Fibroblast of villous mesenchyme (primary cell): Measurements from ENCODE around the gene C1orf74. TPM values are rescaled to one million over a fixed set of nuclear protein-coding genes. Genes with fewer than 3 reads are reported as not detected.

Source experiments
- total RNA-seq: library from RNA; depleted of rRNA; stranded (reverse); fragments of >200 nt; gene quantifications from 2 replicates; pipeline ENCODE4 v1.2.3, GENCODE V29; 2012

C1orf74 gene
- total RNA-seq, 1 donor = 3.0 TPM

Other genes starting within 250 kb of the C1orf74 start
- 2.6 and 9.1 TPM in 2 replicates for gene CAMK1G, start 200.8 kb downstream of the C1orf74 start, total RNA-seq
- 3.9 and 14.2 TPM in 2 replicates for gene LAMB3, start 132.1 kb downstream of the C1orf74 start, total RNA-seq
- 4.8 and 52.2 TPM in 2 replicates for gene G0S2, start 109.1 kb downstream of the C1orf74 start, total RNA-seq
- gene HSD11B1, start 79.7 kb downstream of the C1orf74 start, total RNA-seq = 1.9 and 21.6 TPM in 2 replicates
- not detected in 2 replicates for gene TRAF3IP3, start 28.5 kb downstream of the C1orf74 start, total RNA-seq
- gene IRF6, start 21.6 kb upstream of the C1orf74 start, total RNA-seq = under 0.01 and 0.32 TPM in 2 replicates
- gene UTP25, start 43.4 kb upstream of the C1orf74 start, total RNA-seq = 10.6 and 12.1 TPM in 2 replicates
- 3.5 and 3.9 TPM in 2 replicates for gene SYT14, start 153.7 kb upstream of the C1orf74 start, total RNA-seq